CD4-positive, alpha-beta T cell treated with Interleukin-1 beta for 1 hour (primary cell): ENCODE results near the gene DTNA.
"Not testable (repeated sequence)": the region's sequence is repeated elsewhere in the genome, so short reads cannot be mapped to it uniquely, and the experiment has no call there.

ENCODE experiments used
- DNase-seq, 2 donors: peaks; one replicate each; pipeline ENCODE4 v3.0.0-alpha.2; 2020 to 2022

The DTNA gene

GRCh38 chr18:34864836-34865497, 154.9 kb downstream of the DTNA start:
- no peak for DNase-seq

- no peak for DNase-seq
Observed at GRCh38 chr18:34866310-34866709, 156.2 kb downstream of the DTNA start.

- no peak for DNase-seq
Observed at GRCh38 chr18:34866739-34867138, 156.6 kb downstream of the DTNA start.

GRCh38 chr18:34867520-34867919, 157.4 kb downstream of the DTNA start:
- DNase-seq: no peak

GRCh38 chr18:34870555-34871310, 160.6 kb downstream of the DTNA start:
- no peak for DNase-seq

GRCh38 chr18:34871435-34871834, 161.3 kb downstream of the DTNA start:
- DNase-seq: no peak

GRCh38 chr18:34872066-34872465, 162.0 kb downstream of the DTNA start:
- no peak for DNase-seq

- DNase-seq: no peak
Observed at GRCh38 chr18:34873986-34874580, 164.0 kb downstream of the DTNA start.

- DNase-seq: no peak
Observed at GRCh38 chr18:34875150-34875549, 165.1 kb downstream of the DTNA start.

GRCh38 chr18:34880403-34880802, 170.3 kb downstream of the DTNA start:
- DNase-seq: no peak

GRCh38 chr18:34880882-34881834, 171.1 kb downstream of the DTNA start:
- DNase-seq: no peak

GRCh38 chr18:34884436-34884835, 174.3 kb downstream of the DTNA start:
- no peak for DNase-seq

GRCh38 chr18:34886177-34886576, 176.1 kb downstream of the DTNA start:
- DNase-seq: no peak

- DNase-seq: no peak
Observed at GRCh38 chr18:34887881-34888580, 177.9 kb downstream of the DTNA start.

GRCh38 chr18:34890486-34891085, 180.5 kb downstream of the DTNA start:
- no peak for DNase-seq

GRCh38 chr18:34892379-34892778, 182.3 kb downstream of the DTNA start:
- DNase-seq: no peak

- no peak for DNase-seq
Observed at GRCh38 chr18:34893239-34893638, 183.1 kb downstream of the DTNA start.

- DNase-seq: no peak
Observed at GRCh38 chr18:34901299-34901698, 191.2 kb downstream of the DTNA start.

GRCh38 chr18:34904994-34905393, 194.9 kb downstream of the DTNA start:
- DNase-seq: no peak

- DNase-seq: not testable (repeated sequence)
Observed at GRCh38 chr18:34906985-34907384, 196.9 kb downstream of the DTNA start.

GRCh38 chr18:34909637-34910364, 199.7 kb downstream of the DTNA start:
- no peak for DNase-seq
